NCI-H524 treated with DMSO at 0.1 percent for 48 hours (cell line): ENCODE data around the gene AP1AR.

Source experiments
- DNase-seq: peaks from one replicate; lab custom pipeline; 2025; lab: John Stamatoyannopoulos, UW

AP1AR gene

GRCh38 chr4:112222219-112222955, 9.2 kb upstream of the AP1AR start:
- DNase-seq, result no peak

GRCh38 chr4:112225157-112225556, 6.4 kb upstream of the AP1AR start:
- DNase-seq, result no peak

- peak; percentile 55 for DNase-seq
Measured at GRCh38 chr4:112230879-112231778, 458 bp upstream of the AP1AR start.

GRCh38 chr4:112234952-112235609, 3.5 kb downstream of the AP1AR start:
- DNase-seq, result no peak

- no peak for DNase-seq
Measured at GRCh38 chr4:112236040-112236439, 4.5 kb downstream of the AP1AR start.

GRCh38 chr4:112238833-112239232, 7.2 kb downstream of the AP1AR start:
- DNase-seq, result no peak

GRCh38 chr4:112245383-112245782, 13.8 kb downstream of the AP1AR start:
- no peak for DNase-seq

GRCh38 chr4:112247021-112247420, 15.4 kb downstream of the AP1AR start:
- DNase-seq, result no peak

GRCh38 chr4:112251019-112251643, 19.5 kb downstream of the AP1AR start:
- no peak for DNase-seq

- DNase-seq, result no peak
Measured at GRCh38 chr4:112252234-112252633, 20.6 kb downstream of the AP1AR start.

GRCh38 chr4:112253382-112254000, 21.9 kb downstream of the AP1AR start:
- no peak for DNase-seq

- no peak for DNase-seq
Measured at GRCh38 chr4:112257098-112257497, 25.5 kb downstream of the AP1AR start.

- no peak for DNase-seq
Measured at GRCh38 chr4:112266823-112267222, 35.2 kb downstream of the AP1AR start.

GRCh38 chr4:112270051-112270450, 38.5 kb downstream of the AP1AR start:
- no peak for DNase-seq

- no peak for DNase-seq
Measured at GRCh38 chr4:112270640-112271421, 39.2 kb downstream of the AP1AR start.

- no peak for DNase-seq
Measured at GRCh38 chr4:112272292-112272691, 40.7 kb downstream of the AP1AR start.

GRCh38 chr4:112274959-112275358, 43.4 kb downstream of the AP1AR start:
- DNase-seq, result no peak

GRCh38 chr4:112276113-112276512, 44.5 kb downstream of the AP1AR start:
- no peak for DNase-seq

- DNase-seq, result no peak
Measured at GRCh38 chr4:112277220-112277619, 45.6 kb downstream of the AP1AR start.

- no peak for DNase-seq
Measured at GRCh38 chr4:112277705-112278448, 46.3 kb downstream of the AP1AR start.
